Hepatocyte (in vitro differentiated cells): ENCODE results near the gene NBAS. TPM values are rescaled to one million over a fixed set of nuclear protein-coding genes. Genes with fewer than 3 reads are reported as not detected.

Experiments
- DNase-seq: peaks from one replicate; pipeline ENCODE4 v3.0.0-alpha.2; 2016; ENCODE audit warnings: low spot score
- H2AFZ ChIP-seq: fragments of 200-600 bp; sonication (generic); 2 replicates; pipeline ENCODE4 v1.6.0; 2016; ENCODE audit warnings: antibody characterized with exemption, mild to moderate bottlenecking
- H3K27ac ChIP-seq: fragments of 200-600 bp; sonication (generic); 2 replicates; pipeline ENCODE4 v1.5.1; 2016; ENCODE audit warnings: mild to moderate bottlenecking
- H3K27me3 ChIP-seq: fragments of 200-600 bp; sonication (generic); 2 replicates; pipeline ENCODE4 v1.6.1; 2016
- H3K36me3 ChIP-seq: fragments of 200-600 bp; sonication (generic); replicated peaks from 2 replicates; pipeline ENCODE4 v1.5.1; 2016; ENCODE audit warnings: low read depth; ENCODE audit not compliant: insufficient read depth
- H3K4me1 ChIP-seq: fragments of 200-600 bp; sonication (generic); 2 replicates; pipeline ENCODE4 v1.5.1; 2016; ENCODE audit warnings: mild to moderate bottlenecking, moderate library complexity; ENCODE audit not compliant: insufficient read depth
- H3K4me2 ChIP-seq: fragments of 200-600 bp; sonication (generic); 2 replicates; pipeline ENCODE4 v1.6.0; 2016
- H3K4me3 ChIP-seq: fragments of 200-600 bp; sonication (generic); 2 replicates; pipeline ENCODE4 v1.5.1; 2016; ENCODE audit warnings: mild to moderate bottlenecking
- H3K79me2 ChIP-seq: fragments of 200-600 bp; sonication (generic); 2 replicates; pipeline ENCODE4 v1.6.0; 2017; ENCODE audit warnings: mild to moderate bottlenecking
- H3K9me2 ChIP-seq: fragments of 200-600 bp; sonication (generic); replicated peaks from 2 replicates; pipeline ENCODE4 v1.6.0; 2017; ENCODE audit warnings: mild to moderate bottlenecking; ENCODE audit not compliant: insufficient read depth
- H3K9me3 ChIP-seq: fragments of 200-600 bp; sonication (generic); 2 replicates; pipeline ENCODE4 v1.5.1; 2016; ENCODE audit warnings: low read depth, mild to moderate bottlenecking
- H4K20me1 ChIP-seq: fragments of 200-600 bp; sonication (generic); 2 replicates; pipeline ENCODE4 v1.6.0; 2016; ENCODE audit warnings: mild to moderate bottlenecking; ENCODE audit not compliant: insufficient read depth, poor library complexity, severe bottlenecking
- CTCF ChIP-seq: fragments of 200-600 bp; sonication (generic); IDR thresholded peaks from 2 replicates; pipeline ENCODE4 v1.5.1; 2016; ENCODE audit warnings: antibody characterized with exemption, mild to moderate bottlenecking; ENCODE audit not compliant: poor library complexity
- EZH2 ChIP-seq: fragments of 200-600 bp; sonication (generic); IDR thresholded peaks from 2 replicates; pipeline ENCODE4 v1.6.1; 2016; ENCODE audit warnings: antibody characterized with exemption, mild to moderate bottlenecking, borderline replicate concordance
- EZH2phosphoT487 ChIP-seq: fragments of 200-600 bp; sonication (generic); IDR thresholded peaks from one replicate; pipeline ENCODE4 v1.6.1; 2018; ENCODE audit warnings: antibody characterized with exemption, mild to moderate bottlenecking, low read depth, moderate library complexity; ENCODE audit not compliant: unreplicated experiment, severe bottlenecking
- WGBS: methylation state at CpG from one replicate; pipeline ENCODE4 v1.1.6; 2016; ENCODE audit warnings: low lambda C conversion rate; ENCODE audit errors: missing lambda C conversion rate; 5-methylcytosine and 5-hydroxymethylcytosine counted together
- polyA plus RNA-seq: library from polyadenylated mRNA; unstranded; fragments of >200 nt; fragmentation: Nextera tagmentation; extraction: Ambion mirVana; gene quantifications from 2 replicates; pipeline ENCODE4 v1.2.1, GENCODE V29; 2016
- total RNA-seq: library from RNA; depleted of rRNA; stranded (reverse); fragments of >200 nt; gene quantifications from 2 replicates; pipeline ENCODE4 v1.2.3, GENCODE V29; 2014

The NBAS gene
- total and polyA plus RNA-seq, 2 experiments from 2014 or later, result 20.8 to 47.2 TPM

DNA sequence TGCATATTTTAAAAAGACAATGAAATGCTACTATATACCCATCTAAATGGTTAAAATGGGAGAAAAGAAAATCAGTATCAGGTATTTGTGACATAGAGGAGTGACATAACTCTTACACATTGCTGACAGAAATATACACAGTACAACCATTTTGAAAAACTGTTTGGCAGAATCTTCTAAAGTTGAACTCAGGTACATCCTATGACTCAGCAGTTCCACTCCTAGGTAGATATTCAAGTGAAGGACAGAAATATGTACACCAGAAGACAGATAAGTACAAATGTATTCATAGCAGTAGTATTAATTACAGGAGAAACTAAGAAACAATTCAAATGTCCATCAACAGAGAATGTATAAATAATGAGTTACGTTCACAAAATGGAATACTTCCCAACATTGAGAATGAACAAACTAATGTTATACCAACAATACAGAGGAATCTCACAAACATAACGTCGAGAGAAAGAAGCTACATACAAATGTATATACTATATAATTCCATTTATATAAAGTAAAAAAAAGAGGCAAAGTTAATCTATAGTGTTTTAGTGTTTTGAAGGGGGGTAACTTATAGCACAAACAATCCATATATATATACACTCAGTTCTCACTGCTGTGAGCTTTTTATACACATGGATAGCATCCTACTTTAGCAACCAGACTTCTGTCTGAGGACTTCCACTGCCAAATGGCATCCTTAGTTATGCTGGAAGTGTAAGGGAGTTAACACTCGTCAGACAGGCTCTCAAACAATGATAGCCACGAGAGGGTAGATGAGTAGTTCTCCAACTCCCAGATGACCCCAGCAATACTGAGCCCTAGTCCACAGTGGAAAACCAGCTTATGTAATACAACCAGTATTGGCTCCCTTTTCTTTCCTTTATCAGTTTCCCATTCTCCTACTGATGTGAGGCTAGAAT lies 172.5 kb downstream of the NBAS start:
- Histone ChIP-seq H3K4me1 (no peaks in the 10 kb centered on the region), H3K9me2 (no peaks in the 10 kb centered on the region), H2AFZ (no peak overlapping the region), H3K9me3 (no peaks in the 10 kb centered on the region), H3K4me3 (no peak overlapping the region), H3K4me2 (no peak overlapping the region), H4K20me1 (no peaks in the 10 kb centered on the region), H3K79me2 (no peaks in the 10 kb centered on the region), H3K27me3 (no peaks in the 10 kb centered on the region), H3K36me3 (no peaks in the 10 kb centered on the region), H3K27ac (no peak overlapping the region)
- 88% methylated on average over 5 of the region's 5 CpGs for WGBS
- DNase-seq, result no peak
- no peak for TF ChIP-seq EZH2
- TF ChIP-seq EZH2phosphoT487, result no peak
- no peak for TF ChIP-seq CTCF

- H2AFZ ChIP-seq, result no peak overlapping the region
- H3K4me2 ChIP-seq, result no peak overlapping the region
- DNase-seq, result no peak
- TF ChIP-seq CTCF (no peak), EZH2 (no peak), EZH2phosphoT487 (no peak)
- H3K36me3 ChIP-seq, result no peaks in the 10 kb centered on the region
- 83% methylated on average over 1 of the region's 1 CpG for WGBS
- no peaks in the 10 kb centered on the region for H3K4me1 ChIP-seq
- H3K9me3 ChIP-seq, result no peaks in the 10 kb centered on the region
- H3K4me3 ChIP-seq, result no peak overlapping the region
- H3K9me2 ChIP-seq, result no peaks in the 10 kb centered on the region
- H3K79me2 ChIP-seq, result no peaks in the 10 kb centered on the region
- no peaks in the 10 kb centered on the region for H3K27me3 ChIP-seq
- H3K27ac ChIP-seq, result no peak overlapping the region
- H4K20me1 ChIP-seq, result no peaks in the 10 kb centered on the region
Measured at GRCh38 chr2:15385184-15385583, 175.9 kb downstream of the NBAS start.

GRCh38 chr2:15383695-15384350 lies 177.3 kb downstream of the NBAS start:
- no peaks in the 10 kb centered on the region for H3K9me3 ChIP-seq
- WGBS, result 87% methylated on average over 7 of the region's 7 CpGs
- TF ChIP-seq EZH2phosphoT487, result no peak
- H4K20me1 ChIP-seq, result no peaks in the 10 kb centered on the region
- no peak for DNase-seq
- H3K9me2 ChIP-seq, result no peaks in the 10 kb centered on the region
- no peak overlapping the region for H3K4me3 ChIP-seq
- no peaks in the 10 kb centered on the region for H3K36me3 ChIP-seq
- H3K79me2 ChIP-seq, result no peaks in the 10 kb centered on the region
- no peaks in the 10 kb centered on the region for H3K4me1 ChIP-seq
- no peaks in the 10 kb centered on the region for H3K27me3 ChIP-seq
- H2AFZ ChIP-seq, result no peak overlapping the region
- no peak overlapping the region for H3K27ac ChIP-seq
- H3K4me2 ChIP-seq, result no peak overlapping the region
